Measurements from ENCODE around the gene SEPHS1.

GRCh38 chr10:13316635-13317311 lies 31.3 kb downstream of the SEPHS1 start:
- TF ChIP-seq CTCF (IDR thresholded peaks at IDR 0.05) (no peak), POLR2A (IDR thresholded peaks at IDR 0.05) (no peak)

Data from thyroid gland (tissue), 4 donors.